ENCODE data around the gene CHRM2.

CHRM2 gene

GRCh38 chr7:137038706-137039105 is 170.3 kb downstream of the CHRM2 start:
- no peak for DNase-seq

GRCh38 chr7:137040745-137041144 is 172.3 kb downstream of the CHRM2 start:
- no peak for DNase-seq

- DNase-seq: no peak
These were observed 177.1 kb downstream of the CHRM2 start for GRCh38 chr7:137045573-137045972.

GRCh38 chr7:137069249-137069963 is 201.0 kb downstream of the CHRM2 start:
- DNase-seq: no peak

All from NCI-H446 treated with DMSO at 0.1 percent for 48 hours (cell line).